ENCODE measurements around the gene MTUS2.

DNA sequence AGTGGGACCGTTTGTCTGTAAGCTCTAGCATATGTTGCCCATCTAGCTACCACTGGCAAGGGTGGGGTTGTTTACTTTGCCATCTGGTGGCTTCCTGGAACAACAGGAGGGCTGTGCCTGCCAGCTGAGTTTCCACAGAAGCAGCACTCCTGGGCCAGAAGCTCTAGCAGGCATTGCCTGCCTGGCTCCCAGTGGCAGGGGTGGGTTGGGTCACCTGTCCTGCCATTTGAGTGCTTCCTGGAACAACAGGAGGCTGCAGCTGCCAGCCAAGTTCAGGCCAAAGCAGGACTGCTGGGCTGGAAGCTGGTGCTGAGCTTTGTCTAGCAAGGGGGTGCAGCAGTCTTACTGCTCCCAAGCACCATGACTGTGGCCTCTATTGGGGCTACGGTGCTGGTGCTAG lies 239.7 kb downstream of the MTUS2 start:
- TF ChIP-seq, protein P1, sequence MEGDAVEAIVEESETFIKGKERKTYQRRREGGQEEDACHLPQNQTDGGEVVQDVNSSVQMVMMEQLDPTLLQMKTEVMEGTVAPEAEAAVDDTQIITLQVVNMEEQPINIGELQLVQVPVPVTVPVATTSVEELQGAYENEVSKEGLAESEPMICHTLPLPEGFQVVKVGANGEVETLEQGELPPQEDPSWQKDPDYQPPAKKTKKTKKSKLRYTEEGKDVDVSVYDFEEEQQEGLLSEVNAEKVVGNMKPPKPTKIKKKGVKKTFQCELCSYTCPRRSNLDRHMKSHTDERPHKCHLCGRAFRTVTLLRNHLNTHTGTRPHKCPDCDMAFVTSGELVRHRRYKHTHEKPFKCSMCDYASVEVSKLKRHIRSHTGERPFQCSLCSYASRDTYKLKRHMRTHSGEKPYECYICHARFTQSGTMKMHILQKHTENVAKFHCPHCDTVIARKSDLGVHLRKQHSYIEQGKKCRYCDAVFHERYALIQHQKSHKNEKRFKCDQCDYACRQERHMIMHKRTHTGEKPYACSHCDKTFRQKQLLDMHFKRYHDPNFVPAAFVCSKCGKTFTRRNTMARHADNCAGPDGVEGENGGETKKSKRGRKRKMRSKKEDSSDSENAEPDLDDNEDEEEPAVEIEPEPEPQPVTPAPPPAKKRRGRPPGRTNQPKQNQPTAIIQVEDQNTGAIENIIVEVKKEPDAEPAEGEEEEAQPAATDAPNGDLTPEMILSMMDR (conservative IDR thresholded peaks at IDR 0.05 in 1 of 2, IDR thresholded peaks at IDR 0.05 in 1 of 2; ENCODE audit: low read depth in 1 of 2, low read length in 2 of 2) = no peak
- TF ChIP-seq EZH2 (IDR thresholded peaks at IDR 0.05; ENCODE audit: low read length, missing control alignments) = no peak
